Activated T-cell treated with anti-CD3 and anti-CD28 coated beads, Interleukin-2, amount 50 U/mL, for 72 hours (primary cell): ENCODE data around the gene PTPRA. TPM values are rescaled to one million over a fixed set of nuclear protein-coding genes. Genes with fewer than 3 reads are reported as not detected.

Experiments used
- ATAC-seq, 2 donors: fragments of 150-1000 bp; cut with Tn5 transposase; replicated peaks in 1 of 2; 2 replicates each; pipeline ENCODE4 v1.10.0; 2021; ENCODE audit warnings: moderate library complexity in 2 of 2, mild to moderate bottlenecking in 1 of 2
- DNase-seq, 2 donors: peaks; one replicate each; pipeline ENCODE4 v3.0.0; 2021 to 2022; ENCODE audit warnings: mixed read lengths in 1 of 2
- H3K27ac Mint-ChIP-seq: one replicate; pipeline ENCODE4 v1.8.0; 2022; ENCODE audit warnings: mild to moderate bottlenecking, moderate library complexity, mixed read lengths
- H3K27me3 Mint-ChIP-seq: one replicate; pipeline ENCODE4 v1.8.0; 2022; ENCODE audit warnings: low read depth, mixed read lengths
- H3K36me3 Mint-ChIP-seq, 2 donors: one replicate each; pipeline ENCODE4 v1.8.0; 2022; ENCODE audit warnings: mixed read lengths in 2 of 2, mild to moderate bottlenecking in 1 of 2; ENCODE audit not compliant: insufficient read depth in 2 of 2
- H3K4me1 Mint-ChIP-seq: one replicate; pipeline ENCODE4 v1.8.0; 2022; ENCODE audit warnings: low read depth, mixed read lengths
- H3K4me3 Mint-ChIP-seq, 2 donors: one replicate each; pipeline ENCODE4 v1.8.0; 2022; ENCODE audit warnings: mild to moderate bottlenecking in 2 of 2, mixed read lengths in 2 of 2, moderate library complexity in 2 of 2
- H3K9me3 Mint-ChIP-seq, 2 donors: one replicate each; pipeline ENCODE4 v1.8.0; 2022; ENCODE audit warnings: mixed read lengths in 2 of 2
- total RNA-seq, 2 donors: library from RNA; stranded (reverse); gene quantifications; one replicate each; pipeline ENCODE4 v1.2.3, GENCODE V29; 2022

The PTPRA gene
- total RNA-seq, 2 donors from 2014 or later = 81.2 to 85.9 TPM

DNA sequence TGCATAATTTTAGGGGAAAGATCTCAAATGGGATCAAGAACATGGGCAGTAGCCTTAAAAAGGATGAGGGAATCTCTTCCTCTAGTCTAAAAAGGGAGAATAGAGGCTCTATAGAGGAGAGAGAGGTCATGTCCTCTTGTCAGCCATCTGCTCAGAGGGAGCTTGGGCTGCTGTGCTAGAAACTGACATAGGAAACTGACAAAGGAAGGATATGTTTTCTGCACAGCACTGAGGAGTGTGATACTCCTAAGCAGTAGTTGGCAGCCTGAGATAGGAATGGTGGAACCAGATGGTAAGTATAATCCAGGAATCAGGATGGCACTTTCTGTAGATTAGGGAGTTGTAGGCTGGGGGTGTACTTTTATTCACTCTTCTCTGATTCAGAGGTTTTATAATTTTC lies 59.2 kb downstream of the PTPRA start:
- no peaks in the 10 kb centered on the region for H3K9me3 Mint-ChIP-seq
- H3K4me3 Mint-ChIP-seq = no peak overlapping the region
- H3K27ac Mint-ChIP-seq = no peak overlapping the region
- H3K4me1 Mint-ChIP-seq = no peaks in the 10 kb centered on the region
- DNase-seq (no peak), ATAC-seq (no peak)
- H3K36me3 Mint-ChIP-seq = peaks cover 4 to 9% of the 10 kb centered on the region in 2 donors
- no peaks in the 10 kb centered on the region for H3K27me3 Mint-ChIP-seq

- ATAC-seq (no peak), DNase-seq (no peak)
- peaks cover 0 to 7% of the 10 kb centered on the region in 2 donors for H3K36me3 Mint-ChIP-seq
- no peaks in the 10 kb centered on the region for H3K9me3 Mint-ChIP-seq
- H3K27me3 Mint-ChIP-seq = no peaks in the 10 kb centered on the region
- no peak overlapping the region for H3K4me3 Mint-ChIP-seq
- H3K27ac Mint-ChIP-seq = no peak overlapping the region
- peaks cover 17% of the 10 kb centered on the region for H3K4me1 Mint-ChIP-seq
Observed at GRCh38 chr20:2937902-2938301, 64.6 kb downstream of the PTPRA start.

DNA sequence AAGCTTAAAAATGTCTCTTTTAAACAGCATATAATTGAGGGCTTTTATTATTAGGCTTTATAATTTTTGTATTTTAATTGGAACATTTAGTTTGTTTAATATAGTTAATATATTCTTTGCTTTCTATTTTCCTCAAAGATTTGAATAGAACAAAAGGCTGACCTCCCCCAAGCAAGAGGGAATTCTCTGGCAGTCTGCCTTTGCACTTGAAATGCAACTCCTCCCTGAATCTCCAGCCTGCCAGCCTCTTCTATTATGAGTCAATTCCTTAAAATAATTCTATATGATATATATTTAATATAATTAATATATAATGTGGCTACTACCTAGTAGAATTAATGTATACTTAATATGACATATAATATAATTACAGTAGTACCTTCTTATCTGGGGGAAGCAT lies 69.2 kb downstream of the PTPRA start:
- H3K27ac Mint-ChIP-seq = no peak overlapping the region
- no peak overlapping the region for H3K4me3 Mint-ChIP-seq
- no peaks in the 10 kb centered on the region for H3K9me3 Mint-ChIP-seq
- peaks cover 0 to 14% of the 10 kb centered on the region in 2 donors for H3K36me3 Mint-ChIP-seq
- DNase-seq (no peak), ATAC-seq (no peak)
- peaks cover 36% of the 10 kb centered on the region for H3K4me1 Mint-ChIP-seq
- H3K27me3 Mint-ChIP-seq = no peaks in the 10 kb centered on the region

GRCh38 chr20:2946988-2947961 lies 74.0 kb downstream of the PTPRA start:
- ATAC-seq = peak in 1 of 2 donors; percentile 28

DNA sequence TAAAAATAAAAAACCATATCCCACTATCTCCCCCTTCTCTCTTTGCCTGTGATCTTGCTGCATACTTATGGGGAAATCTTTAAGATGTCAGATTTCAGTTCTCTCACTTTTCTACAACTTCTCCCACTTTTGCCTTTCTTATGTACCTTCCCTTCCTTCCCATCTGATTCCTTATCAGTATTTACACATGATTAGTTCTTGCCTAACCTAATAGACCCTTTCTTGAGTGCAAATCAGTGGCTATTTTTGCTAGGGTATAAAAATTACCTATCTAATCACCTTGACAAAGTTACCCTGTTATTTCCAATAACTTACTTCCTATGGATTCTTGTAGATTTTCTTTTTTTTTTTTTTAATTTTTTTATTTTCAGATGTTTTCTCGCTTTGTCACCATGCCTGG lies 75.7 kb downstream of the PTPRA start:
- no peak overlapping the region for H3K4me3 Mint-ChIP-seq
- no peaks in the 10 kb centered on the region for H3K27me3 Mint-ChIP-seq
- H3K9me3 Mint-ChIP-seq = no peaks in the 10 kb centered on the region
- no peak for DNase-seq
- ATAC-seq = no peak
- peaks cover 22% of the 10 kb centered on the region for H3K4me1 Mint-ChIP-seq
- H3K27ac Mint-ChIP-seq = no peak overlapping the region
- H3K36me3 Mint-ChIP-seq = peaks cover 2 to 23% of the 10 kb centered on the region in 2 donors

More at GRCh38 chr20:2946988-2947961, 74.0 kb downstream of the PTPRA start:
- no peaks in the 10 kb centered on the region for H3K27me3 Mint-ChIP-seq
- peak overlapping the region in 1 of 2 donors; percentile 6 for H3K4me3 Mint-ChIP-seq
- H3K27ac Mint-ChIP-seq = no peak overlapping the region
- no peak for DNase-seq
- H3K4me1 Mint-ChIP-seq = peaks cover 19% of the 10 kb centered on the region
- H3K9me3 Mint-ChIP-seq = no peaks in the 10 kb centered on the region
- peaks cover 2 to 21% of the 10 kb centered on the region in 2 donors for H3K36me3 Mint-ChIP-seq

DNA sequence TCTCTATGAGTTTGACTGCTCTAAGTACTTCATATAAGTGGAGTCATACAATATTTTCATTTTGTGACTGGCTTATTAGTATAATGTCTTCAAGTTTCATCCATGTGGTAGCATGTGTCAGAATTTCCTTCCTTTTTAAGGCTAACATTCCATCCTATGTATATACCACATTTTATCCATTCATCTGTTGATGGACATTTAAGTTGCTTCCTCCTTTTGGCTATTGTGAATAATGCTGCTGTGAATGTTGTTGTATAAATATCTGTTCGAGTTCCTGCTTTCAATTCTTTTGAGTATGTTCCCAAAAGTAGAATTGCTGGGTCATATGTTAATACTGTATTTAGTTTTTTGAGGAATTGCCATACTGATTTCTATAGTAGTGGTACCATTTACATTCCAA lies 79.5 kb downstream of the PTPRA start:
- H3K4me3 Mint-ChIP-seq = no peak overlapping the region

GRCh38 chr20:2955257-2955970 lies 82.1 kb downstream of the PTPRA start:
- H3K27me3 Mint-ChIP-seq = no peaks in the 10 kb centered on the region
- H3K4me3 Mint-ChIP-seq = peak overlapping the region; percentile 31 to 42
- peaks cover 32% of the 10 kb centered on the region for H3K4me1 Mint-ChIP-seq
- H3K27ac Mint-ChIP-seq = peak overlapping the region; percentile 64
- peak; percentile 77 for ATAC-seq
- H3K36me3 Mint-ChIP-seq = peaks cover 10 to 34% of the 10 kb centered on the region in 2 donors
- H3K9me3 Mint-ChIP-seq = no peaks in the 10 kb centered on the region
- DNase-seq = no peak

More for the DNA sequence above, 79.5 kb downstream of the PTPRA start:
- Mint-ChIP-seq H3K36me3 (peaks cover 4 to 24% of the 10 kb centered on the region in 2 donors), H3K4me1 (peaks cover 29% of the 10 kb centered on the region), H3K27me3 (no peaks in the 10 kb centered on the region), H3K27ac (no peak overlapping the region), H3K9me3 (no peaks in the 10 kb centered on the region)
- DNase-seq (no peak), ATAC-seq (no peak)

- DNase-seq = no peak
- Mint-ChIP-seq H3K9me3 (no peaks in the 10 kb centered on the region), H3K27me3 (no peaks in the 10 kb centered on the region), H3K4me3 (no peak overlapping the region), H3K4me1 (peaks cover 32% of the 10 kb centered on the region), H3K27ac (no peak overlapping the region), H3K36me3 (peaks cover 10 to 37% of the 10 kb centered on the region in 2 donors)
- no peak for ATAC-seq
Observed at GRCh38 chr20:2956480-2956879, 83.2 kb downstream of the PTPRA start.

DNA sequence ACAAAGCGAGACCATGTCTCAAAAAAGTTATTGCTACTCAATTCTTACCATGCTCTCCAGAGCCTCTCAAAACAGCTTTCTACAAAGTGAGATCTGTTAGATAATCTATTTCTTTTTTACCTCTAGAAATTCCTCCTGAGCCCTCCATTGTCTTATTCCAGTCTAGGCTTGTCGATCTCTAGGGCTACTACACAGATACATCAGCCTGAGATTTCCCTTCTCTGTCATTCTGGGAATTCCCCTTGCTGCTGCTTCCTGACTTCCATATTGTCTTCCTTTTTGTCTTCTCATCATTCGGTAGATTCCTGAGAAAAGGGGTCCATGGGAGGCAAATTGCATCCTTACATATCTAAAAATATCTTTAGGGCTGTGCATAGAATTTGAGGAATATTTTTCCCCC lies 94.6 kb downstream of the PTPRA start:
- ATAC-seq = no peak
- Mint-ChIP-seq H3K27ac (peak overlapping the region; percentile 75), H3K4me3 (no peak overlapping the region), H3K27me3 (no peaks in the 10 kb centered on the region), H3K4me1 (peaks cover 15% of the 10 kb centered on the region), H3K9me3 (no peaks in the 10 kb centered on the region), H3K36me3 (peaks cover 3 to 25% of the 10 kb centered on the region in 2 donors)
- DNase-seq = no peak

DNA sequence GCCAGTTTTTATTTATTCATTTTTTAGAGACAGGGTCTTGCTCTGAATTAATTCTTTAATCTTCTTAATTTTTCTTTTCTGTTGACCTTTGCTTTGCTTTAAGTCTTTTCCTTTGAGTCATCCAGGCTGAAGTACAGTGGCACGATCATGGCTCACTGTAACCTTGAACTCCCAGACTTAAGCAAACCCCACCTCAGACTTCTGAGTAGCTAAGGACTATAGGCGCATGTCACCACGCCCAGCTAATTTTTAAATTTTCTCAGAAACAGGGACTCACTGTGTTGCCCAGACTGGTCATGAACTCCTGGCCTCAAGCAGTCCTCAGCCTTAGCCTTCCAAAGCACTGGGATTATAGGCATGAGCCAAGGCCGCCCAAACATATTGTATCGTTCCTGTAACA lies 98.8 kb downstream of the PTPRA start:
- Mint-ChIP-seq H3K27me3 (no peaks in the 10 kb centered on the region), H3K4me3 (no peak overlapping the region), H3K27ac (peak overlapping the region; percentile 48), H3K36me3 (peaks cover 3 to 30% of the 10 kb centered on the region in 2 donors), H3K4me1 (peaks cover 22% of the 10 kb centered on the region), H3K9me3 (no peaks in the 10 kb centered on the region)
- no peak for ATAC-seq
- no peak for DNase-seq

- no peak for ATAC-seq
- Mint-ChIP-seq H3K4me1 (peaks cover 33% of the 10 kb centered on the region), H3K9me3 (no peaks in the 10 kb centered on the region), H3K27me3 (no peaks in the 10 kb centered on the region), H3K4me3 (no peak overlapping the region), H3K36me3 (peaks cover 3 to 25% of the 10 kb centered on the region in 2 donors), H3K27ac (no peak overlapping the region)
- DNase-seq = no peak
Observed at GRCh38 chr20:2973574-2973973, 100.3 kb downstream of the PTPRA start.

- peaks cover 27% of the 10 kb centered on the region for H3K4me1 Mint-ChIP-seq
- ATAC-seq (peak; percentile 45 to 50), DNase-seq (no peak)
- H3K9me3 Mint-ChIP-seq = no peaks in the 10 kb centered on the region
- H3K27ac Mint-ChIP-seq = no peak overlapping the region
- peaks cover 2 to 6% of the 10 kb centered on the region in 2 donors for H3K36me3 Mint-ChIP-seq
- H3K27me3 Mint-ChIP-seq = no peaks in the 10 kb centered on the region
- H3K4me3 Mint-ChIP-seq = no peak overlapping the region
Observed at GRCh38 chr20:2978519-2978918, 105.2 kb downstream of the PTPRA start.

- H3K36me3 Mint-ChIP-seq = peaks cover 5 to 7% of the 10 kb centered on the region in 2 donors
- H3K4me3 Mint-ChIP-seq = no peak overlapping the region
- DNase-seq (no peak), ATAC-seq (no peak)
- H3K4me1 Mint-ChIP-seq = peaks cover 21% of the 10 kb centered on the region
- no peaks in the 10 kb centered on the region for H3K27me3 Mint-ChIP-seq
- no peak overlapping the region for H3K27ac Mint-ChIP-seq
- H3K9me3 Mint-ChIP-seq = no peaks in the 10 kb centered on the region
Observed at GRCh38 chr20:2981646-2982045, 108.4 kb downstream of the PTPRA start.
